NB4 (cell line): ENCODE measurements around the gene PRR4.

Experiments
- MYC ChIP-seq: IDR thresholded peaks from 2 replicates; pipeline ENCODE4 v1.6.1; 2011; ENCODE audit warnings: low read depth, low read length
- POLR2A ChIP-seq: IDR thresholded peaks from 2 replicates; pipeline ENCODE4 v1.6.1; 2011; ENCODE audit warnings: mild to moderate bottlenecking; ENCODE audit not compliant: insufficient read length; ENCODE audit errors: extremely low read depth
- TF ChIP-seq, protein P1 (sequence below): IDR thresholded peaks from one replicate; pipeline ENCODE4 v1.5.1; 2012; ENCODE audit warnings: low read depth, low read length
- TF ChIP-seq, protein P2 (sequence below): IDR thresholded peaks from 2 replicates; pipeline ENCODE4 v1.6.1; 2011; ENCODE audit warnings: low read depth, low read length

DNA sequence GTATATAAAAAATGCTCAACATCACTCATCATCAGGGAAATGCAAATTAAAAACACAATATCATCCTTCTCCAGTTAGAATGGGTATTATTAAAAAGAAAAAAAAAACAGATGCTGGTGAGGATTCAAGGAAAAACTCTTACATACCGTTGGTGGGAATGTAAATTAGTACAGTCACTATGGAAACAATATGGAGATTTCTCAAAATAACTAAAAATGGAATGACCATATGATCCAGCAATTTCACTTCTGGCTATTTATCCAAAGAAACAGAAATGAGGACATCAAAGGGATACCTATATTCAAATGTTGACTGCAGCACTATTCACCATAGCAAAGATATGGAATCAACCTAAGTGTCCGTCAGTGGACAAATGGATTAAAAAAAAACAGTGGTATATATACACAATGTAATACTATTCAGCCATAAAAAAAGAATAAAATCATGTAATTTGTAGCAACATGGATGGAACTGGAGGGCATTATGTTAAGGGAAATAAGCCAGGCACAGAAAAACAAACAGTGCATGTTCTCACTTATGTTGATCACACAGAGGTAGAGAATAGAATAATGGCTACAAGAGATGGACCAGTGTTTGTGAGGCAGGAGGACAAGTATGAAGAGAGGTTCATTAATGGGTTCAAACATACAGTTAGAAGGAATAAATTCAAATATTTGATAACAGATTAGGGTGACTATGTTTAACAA, 14.4 kb upstream of the PRR4 start:
- TF ChIP-seq, protein P1, sequence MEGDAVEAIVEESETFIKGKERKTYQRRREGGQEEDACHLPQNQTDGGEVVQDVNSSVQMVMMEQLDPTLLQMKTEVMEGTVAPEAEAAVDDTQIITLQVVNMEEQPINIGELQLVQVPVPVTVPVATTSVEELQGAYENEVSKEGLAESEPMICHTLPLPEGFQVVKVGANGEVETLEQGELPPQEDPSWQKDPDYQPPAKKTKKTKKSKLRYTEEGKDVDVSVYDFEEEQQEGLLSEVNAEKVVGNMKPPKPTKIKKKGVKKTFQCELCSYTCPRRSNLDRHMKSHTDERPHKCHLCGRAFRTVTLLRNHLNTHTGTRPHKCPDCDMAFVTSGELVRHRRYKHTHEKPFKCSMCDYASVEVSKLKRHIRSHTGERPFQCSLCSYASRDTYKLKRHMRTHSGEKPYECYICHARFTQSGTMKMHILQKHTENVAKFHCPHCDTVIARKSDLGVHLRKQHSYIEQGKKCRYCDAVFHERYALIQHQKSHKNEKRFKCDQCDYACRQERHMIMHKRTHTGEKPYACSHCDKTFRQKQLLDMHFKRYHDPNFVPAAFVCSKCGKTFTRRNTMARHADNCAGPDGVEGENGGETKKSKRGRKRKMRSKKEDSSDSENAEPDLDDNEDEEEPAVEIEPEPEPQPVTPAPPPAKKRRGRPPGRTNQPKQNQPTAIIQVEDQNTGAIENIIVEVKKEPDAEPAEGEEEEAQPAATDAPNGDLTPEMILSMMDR: no peak
- TF ChIP-seq, protein P2, sequence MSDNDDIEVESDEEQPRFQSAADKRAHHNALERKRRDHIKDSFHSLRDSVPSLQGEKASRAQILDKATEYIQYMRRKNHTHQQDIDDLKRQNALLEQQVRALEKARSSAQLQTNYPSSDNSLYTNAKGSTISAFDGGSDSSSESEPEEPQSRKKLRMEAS: no peak
- TF ChIP-seq POLR2A (no peak), MYC (no peak)
